ENCODE results near the gene ETF1. TPM values are rescaled to one million over a fixed set of nuclear protein-coding genes. Genes with fewer than 3 reads are reported as not detected.

The ETF1 gene
- total RNA-seq, 4 donors from 2014 or later = 69.8 to 195 (median 141) TPM

- TF ChIP-seq CTCF (IDR thresholded peaks at IDR 0.05) = no peak
- DNase-seq (ENCODE audit: low spot score) = no peak
- ATAC-seq (ENCODE audit: low FRiP score) = no peak
Observed at GRCh38 chr5:138463419-138464007, 79.5 kb downstream of the ETF1 start.

- TF ChIP-seq CTCF (IDR thresholded peaks at IDR 0.05) = no peak
- peak; percentile 5 for ATAC-seq (ENCODE audit: low FRiP score)
- DNase-seq (ENCODE audit: low spot score) = peak; percentile 38
Observed at GRCh38 chr5:138461343-138462125, 81.5 kb downstream of the ETF1 start.

- ATAC-seq (ENCODE audit: low FRiP score) (no peak), DNase-seq (ENCODE audit: low spot score) (no peak)
- no peak for TF ChIP-seq CTCF (IDR thresholded peaks at IDR 0.05)
Observed at GRCh38 chr5:138460032-138460693, 82.9 kb downstream of the ETF1 start.

- DNase-seq (ENCODE audit: low spot score) = no peak
- TF ChIP-seq CTCF (IDR thresholded peaks at IDR 0.05) = no peak
- ATAC-seq (ENCODE audit: low FRiP score) = no peak
Observed at GRCh38 chr5:138459311-138459933, 83.6 kb downstream of the ETF1 start.

GRCh38 chr5:138458856-138459255, 84.2 kb downstream of the ETF1 start:
- DNase-seq (ENCODE audit: low spot score) (no peak), ATAC-seq (ENCODE audit: low FRiP score) (no peak)
- TF ChIP-seq CTCF (IDR thresholded peaks at IDR 0.05) = no peak

GRCh38 chr5:138458384-138458783, 84.7 kb downstream of the ETF1 start:
- no peak for ATAC-seq (ENCODE audit: low FRiP score)
- TF ChIP-seq CTCF (IDR thresholded peaks at IDR 0.05) = no peak
- DNase-seq (ENCODE audit: low spot score) = no peak
